ENCODE measurements around the gene NUDT12.

DNA sequence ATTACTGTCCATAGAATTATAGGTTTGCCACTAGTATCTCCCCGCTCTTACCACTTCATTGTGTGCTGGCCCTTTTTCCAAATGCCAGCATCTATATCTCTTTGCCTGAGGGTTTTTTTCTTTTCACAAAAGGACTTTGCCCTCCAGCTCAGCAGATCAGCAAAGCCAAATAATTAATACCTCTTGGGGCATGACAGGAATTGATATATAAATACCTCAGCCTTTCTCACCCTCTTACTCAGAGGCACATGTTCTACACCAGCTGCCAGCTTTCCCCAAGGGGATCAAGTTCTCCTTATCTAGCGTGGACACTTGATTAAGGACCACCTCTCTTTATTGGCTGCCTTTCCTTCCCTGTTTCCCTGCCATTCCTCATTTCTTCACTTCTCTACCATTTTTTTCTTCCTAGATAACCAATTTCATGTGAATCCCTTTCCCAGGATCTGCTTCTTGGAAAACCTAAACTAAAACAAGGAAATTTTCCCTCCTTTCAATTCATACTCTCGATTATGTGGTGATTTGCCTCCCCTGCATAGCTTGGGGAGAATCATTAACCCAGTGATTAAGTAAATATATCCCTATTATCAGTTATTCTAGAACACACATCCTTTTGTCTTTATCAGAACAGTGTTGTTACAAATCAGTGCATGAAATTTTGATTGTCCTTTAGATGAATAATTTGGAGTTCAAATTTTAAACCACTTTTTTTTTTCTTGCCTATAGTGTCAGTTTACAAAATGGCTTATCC is 6.9 kb upstream of the NUDT12 start:
- TF ChIP-seq, protein P1, sequence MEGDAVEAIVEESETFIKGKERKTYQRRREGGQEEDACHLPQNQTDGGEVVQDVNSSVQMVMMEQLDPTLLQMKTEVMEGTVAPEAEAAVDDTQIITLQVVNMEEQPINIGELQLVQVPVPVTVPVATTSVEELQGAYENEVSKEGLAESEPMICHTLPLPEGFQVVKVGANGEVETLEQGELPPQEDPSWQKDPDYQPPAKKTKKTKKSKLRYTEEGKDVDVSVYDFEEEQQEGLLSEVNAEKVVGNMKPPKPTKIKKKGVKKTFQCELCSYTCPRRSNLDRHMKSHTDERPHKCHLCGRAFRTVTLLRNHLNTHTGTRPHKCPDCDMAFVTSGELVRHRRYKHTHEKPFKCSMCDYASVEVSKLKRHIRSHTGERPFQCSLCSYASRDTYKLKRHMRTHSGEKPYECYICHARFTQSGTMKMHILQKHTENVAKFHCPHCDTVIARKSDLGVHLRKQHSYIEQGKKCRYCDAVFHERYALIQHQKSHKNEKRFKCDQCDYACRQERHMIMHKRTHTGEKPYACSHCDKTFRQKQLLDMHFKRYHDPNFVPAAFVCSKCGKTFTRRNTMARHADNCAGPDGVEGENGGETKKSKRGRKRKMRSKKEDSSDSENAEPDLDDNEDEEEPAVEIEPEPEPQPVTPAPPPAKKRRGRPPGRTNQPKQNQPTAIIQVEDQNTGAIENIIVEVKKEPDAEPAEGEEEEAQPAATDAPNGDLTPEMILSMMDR (IDR thresholded peaks at IDR 0.05): no peak
- no peak for TF ChIP-seq POLR2A (IDR thresholded peaks at IDR 0.05; ENCODE audit: low read length)

All from A549 (cell line).